IMR-90 (cell line): Measurements from ENCODE around the gene SYT11. TPM values are rescaled to one million over a fixed set of nuclear protein-coding genes. Genes with fewer than 3 reads are reported as not detected.

ENCODE experiments used
- ATAC-seq: fragments of 200-7000 bp; cut with Tn5 transposase; 2 replicates; pipeline ENCODE4 v1.9.1; 2020; ENCODE audit warnings: low read depth, mild to moderate bottlenecking, moderate library complexity
- BruUV-seq: library from RNA; stranded (reverse); fragments of 400-500 nt; replicated peaks from 2 replicates; lab custom pipeline; 2021; lab: Mats Ljungman, UMichigan
- CTCF ChIA-PET: fragments of 300-600 bp; formaldehyde crosslinking; extraction: SDS; loops from one replicate; lab custom pipeline; 2021; ENCODE audit warnings: antibody characterized with exemption; lab: Yijun Ruan, JAX
- POLR2A ChIA-PET: fragments of 300-600 bp; sonication (Branson Sonifier 250); formaldehyde crosslinking; loops from one replicate; lab custom pipeline; 2022; ENCODE audit warnings: antibody characterized with exemption; ENCODE audit not compliant: unreplicated experiment; lab: Charles Lee
- DNase-seq: peaks from one replicate; pipeline ENCODE4 v3.0.0; 2013
- H2AFZ ChIP-seq: replicated peaks from 2 replicates; pipeline ENCODE3; 2013; ENCODE audit warnings: low read length, mild to moderate bottlenecking; ENCODE audit not compliant: poor library complexity
- H2AK5ac ChIP-seq: 2 replicates; pipeline ENCODE4 v1.6.1; 2013; ENCODE audit warnings: low read depth, low read length, inconsistent platforms
- H2AK9ac ChIP-seq: replicated peaks from 2 replicates; pipeline ENCODE3; 2013; ENCODE audit warnings: mild to moderate bottlenecking, low read depth, low read length, moderate library complexity; ENCODE audit not compliant: poor library complexity
- H2BK120ac ChIP-seq: 2 replicates; pipeline ENCODE4 v1.6.1; 2013; ENCODE audit warnings: low read depth, low read length, inconsistent platforms
- H2BK15ac ChIP-seq: 3 replicates; pipeline ENCODE4 v1.6.1; 2013; ENCODE audit warnings: low read depth, low read length, inconsistent platforms
- H2BK20ac ChIP-seq: 2 replicates; pipeline ENCODE4 v1.6.1; 2013; ENCODE audit warnings: low read depth, mild to moderate bottlenecking, inconsistent platforms, low read length, moderate library complexity
- H2BK5ac ChIP-seq: 2 replicates; pipeline ENCODE4 v1.6.1; 2013; ENCODE audit warnings: mild to moderate bottlenecking, low read depth, low read length, inconsistent platforms; ENCODE audit not compliant: poor library complexity, severe bottlenecking
- H3K14ac ChIP-seq: replicated peaks from 2 replicates; pipeline ENCODE4 v1.6.1; 2013; ENCODE audit warnings: low read depth, low read length, inconsistent platforms
- H3K18ac ChIP-seq: 2 replicates; pipeline ENCODE4 v1.6.1; 2013; ENCODE audit warnings: low read depth, low read length, control low read depth
- H3K23ac ChIP-seq: 2 replicates; pipeline ENCODE4 v1.6.1; 2013; ENCODE audit warnings: low read depth, low read length, inconsistent platforms
- H3K27ac ChIP-seq: 2 replicates; pipeline ENCODE4 v1.5.1; 2013; ENCODE audit warnings: mild to moderate bottlenecking, control low read depth, low read length; ENCODE audit not compliant: insufficient read depth
- H3K27me3 ChIP-seq: 2 replicates; pipeline ENCODE4 v1.6.1; 2013; ENCODE audit warnings: low read length; ENCODE audit not compliant: control insufficient read depth, insufficient read depth
- H3K36me3 ChIP-seq: 2 replicates; pipeline ENCODE4 v1.6.1; 2013; ENCODE audit warnings: low read length, mixed read lengths; ENCODE audit not compliant: control insufficient read depth, insufficient read depth
- H3K4ac ChIP-seq: 2 replicates; pipeline ENCODE4 v1.6.1; 2013; ENCODE audit warnings: low read depth, low read length, inconsistent platforms
- H3K4me1 ChIP-seq: 2 replicates; pipeline ENCODE4 v1.6.1; 2013; ENCODE audit warnings: low read length, mixed read lengths; ENCODE audit not compliant: control insufficient read depth, insufficient read depth
- H3K4me2 ChIP-seq: 2 replicates; pipeline ENCODE4 v1.6.1; 2013; ENCODE audit warnings: low read depth, mild to moderate bottlenecking, control low read depth, low read length, moderate library complexity
- H3K4me3 ChIP-seq: 2 replicates; pipeline ENCODE4 v1.5.1; 2013; ENCODE audit warnings: low read depth, mild to moderate bottlenecking, control low read depth, low read length, moderate library complexity; ENCODE audit not compliant: insufficient read depth
- H3K56ac ChIP-seq: 2 replicates; pipeline ENCODE4 v1.6.1; 2013; ENCODE audit warnings: low read length, inconsistent platforms; ENCODE audit not compliant: insufficient read depth; ENCODE audit errors: extremely low read depth
- H3K79me1 ChIP-seq, 2 experiments: 2 replicates each; pipeline ENCODE4 v1.6.1; 2013; ENCODE audit warnings: low read length in 2 of 2, inconsistent platforms in 1 of 2, low read depth in 1 of 2
- H3K9ac ChIP-seq: 2 replicates; pipeline ENCODE4 v1.6.1; 2013; ENCODE audit warnings: low read depth, low read length, control low read depth
- H3K9me1 ChIP-seq: 2 replicates; pipeline ENCODE4 v1.6.1; 2013; ENCODE audit warnings: low read length, inconsistent platforms; ENCODE audit not compliant: insufficient read depth
- H3K9me3 ChIP-seq: 2 replicates; pipeline ENCODE4 v1.6.1; 2013; ENCODE audit warnings: low read length; ENCODE audit not compliant: control insufficient read depth, insufficient read depth
- H4K20me1 ChIP-seq: 2 replicates; pipeline ENCODE4 v1.6.1; 2013; ENCODE audit warnings: low read length, inconsistent platforms; ENCODE audit not compliant: insufficient read depth
- H4K5ac ChIP-seq: 2 replicates; pipeline ENCODE4 v1.6.1; 2013; ENCODE audit warnings: mild to moderate bottlenecking, low read depth, low read length, control low read depth
- H4K8ac ChIP-seq, 2 experiments: 2 replicates each; pipeline ENCODE4 v1.6.1; 2013; ENCODE audit warnings: low read depth in 2 of 2, low read length in 2 of 2, control low read depth in 1 of 2, inconsistent platforms in 1 of 2
- H4K91ac ChIP-seq: 2 replicates; pipeline ENCODE4 v1.6.1; 2013; ENCODE audit warnings: low read depth, low read length, inconsistent platforms; ENCODE audit not compliant: insufficient read depth
- BHLHE40 ChIP-seq: fragments of 150-350 bp; IDR thresholded peaks from 2 replicates; pipeline ENCODE4 v1.6.1; 2016; ENCODE audit warnings: mild to moderate bottlenecking, low read depth, low read length
- CEBPB ChIP-seq: IDR thresholded peaks from 2 replicates; pipeline ENCODE4 v1.6.1; 2012; ENCODE audit warnings: low read depth, low read length, improper control_type of control experiment
- CHD1 ChIP-seq: IDR thresholded peaks from 2 replicates; pipeline ENCODE4 v1.6.1; 2012; ENCODE audit warnings: low read depth, low read length, improper control_type of control experiment
- CTCF ChIP-seq: conservative IDR thresholded peaks from 2 replicates; pipeline ENCODE4 v1.5.1; 2012; ENCODE audit warnings: mild to moderate bottlenecking, low read depth, low read length, improper control_type of control experiment
- ELK1 ChIP-seq: fragments of 150-350 bp; IDR thresholded peaks from 2 replicates; pipeline ENCODE4 v1.6.1; 2016; ENCODE audit warnings: low read depth, mild to moderate bottlenecking, low read length, moderate library complexity, borderline replicate concordance
- FOS ChIP-seq: fragments of 150-350 bp; IDR thresholded peaks from 2 replicates; pipeline ENCODE4 v1.6.1; 2016; ENCODE audit warnings: low read depth, low read length
- MAFK ChIP-seq: IDR thresholded peaks from 2 replicates; pipeline ENCODE4 v1.6.1; 2012; ENCODE audit warnings: low read depth, low read length, improper control_type of control experiment
- MAZ ChIP-seq: IDR thresholded peaks from 2 replicates; pipeline ENCODE4 v1.6.1; 2012; ENCODE audit warnings: low read depth, mild to moderate bottlenecking, low read length, improper control_type of control experiment, moderate library complexity, borderline replicate concordance
- MXI1 ChIP-seq: IDR thresholded peaks from 2 replicates; pipeline ENCODE4 v1.6.1; 2012; ENCODE audit warnings: low read depth, mild to moderate bottlenecking, low read length, moderate library complexity, borderline replicate concordance
- NFE2L2 ChIP-seq: fragments of 150-350 bp; IDR thresholded peaks from 2 replicates; pipeline ENCODE4 v1.6.1; 2016; ENCODE audit warnings: low read depth, mild to moderate bottlenecking, low read length
- POLR2A ChIP-seq: IDR thresholded peaks from 2 replicates; pipeline ENCODE4 v1.6.1; 2012; ENCODE audit warnings: mild to moderate bottlenecking, low read depth, low read length
- RAD21 ChIP-seq: IDR thresholded peaks from 2 replicates; pipeline ENCODE4 v1.6.1; 2012; ENCODE audit warnings: low read length, improper control_type of control experiment
- RCOR1 ChIP-seq: IDR thresholded peaks from 2 replicates; pipeline ENCODE4 v1.6.1; 2012; ENCODE audit warnings: mild to moderate bottlenecking, low read length, improper control_type of control experiment; ENCODE audit not compliant: insufficient replicate concordance
- RFX5 ChIP-seq: IDR thresholded peaks from 2 replicates; pipeline ENCODE4 v1.8.0; 2012; ENCODE audit warnings: low read depth, mild to moderate bottlenecking, low read length, moderate library complexity
- SMC3 ChIP-seq: fragments of 150-350 bp; IDR thresholded peaks from 2 replicates; pipeline ENCODE4 v1.6.1; 2016; ENCODE audit warnings: low read depth, mild to moderate bottlenecking, antibody characterized with exemption, low read length, moderate library complexity
- USF2 ChIP-seq: fragments of 150-350 bp; IDR thresholded peaks from 2 replicates; pipeline ENCODE4 v1.6.1; 2017; ENCODE audit warnings: mild to moderate bottlenecking, antibody characterized with exemption, low read length, low read depth
- WGBS, 2 experiments: methylation state at CpG; one replicate each; pipeline versions ENCODE4 v1.1.5 to v1.1.7; 2013; ENCODE audit warnings: missing lambda C conversion rate in 2 of 2; ENCODE audit not compliant: insufficient read length in 1 of 2; ENCODE audit errors: extremely low coverage in 2 of 2; 5-methylcytosine and 5-hydroxymethylcytosine counted together
- dilution Hi-C: fragments of 300-500 bp; cut with HindIII; formaldehyde crosslinking; loops from one replicate; pipeline ENCODE4 v1.14.3; 2018; ENCODE audit warnings: low sequenced_read_pairs; ENCODE audit not compliant: unreplicated experiment
- in situ Hi-C: fragments of 300-500 bp; cut with MboI; formaldehyde crosslinking; loops from 3 replicates; pipeline ENCODE4 v1.14.3; 2019; ENCODE audit warnings: low sequenced_read_pairs, inconsistent platforms, mixed read lengths
- intact Hi-C: fragments of 100-400 bp; cut with micrococcal nuclease; formaldehyde crosslinking; loops from 2 replicates; pipeline ENCODE4 v1.10.0; 2022
- polyA plus RNA-seq, 3 experiments: library from polyadenylated mRNA; depleted of rRNA; stranded (reverse); fragments of >200 nt; gene quantifications; 2 replicates each; pipeline ENCODE4 v1.2.3, GENCODE V29; 2012; ENCODE audit warnings: low replicate concordance in 1 of 3
- total RNA-seq: library from RNA; depleted of rRNA; stranded (reverse); fragments of >200 nt; gene quantifications from 2 replicates; pipeline ENCODE4 v1.2.3, GENCODE V29; 2012

The SYT11 gene
- total and polyA plus RNA-seq, 2 of the 4 experiments (the other 2 are of a cell fraction): 22.9 to 43.7 TPM

GRCh38 chr1:155933591-155934096 is 74.3 kb downstream of the SYT11 start:
- dilution Hi-C loops (no loop called here), in situ Hi-C loops (no loop called here), intact Hi-C loops (no loop called here)
- Histone ChIP-seq H3K36me3 (peaks cover 30% of the 10 kb centered on the region), H2BK120ac (peak overlapping the region; percentile 51; the same call in 1 of the 2 replicates), H2BK15ac (no peak overlapping the region), H3K9me1 (0 out of 2 replicates have a peak, but pooled peaks cover 2% of the 10 kb centered on the region), H2AK5ac (peak overlapping the region; percentile 98), H3K4ac (peak overlapping the region; percentile 97), H3K23ac (peak overlapping the region; percentile 91), H3K9ac (peak overlapping the region; percentile 94), H4K91ac (peak overlapping the region; percentile 85), H2BK5ac (peak overlapping the region; percentile 86), H3K79me1 (peaks cover 0 to 43% of the 10 kb centered on the region in 2 experiments; a peak in 3 of 4 replicates), H2AFZ (peak overlapping the region; percentile 72), H3K18ac (no peak overlapping the region; the same call in 1 of the 2 replicates), H3K4me3 (peak overlapping the region; percentile 78), H3K4me2 (peak overlapping the region; percentile 98), H3K4me1 (peaks cover 7% of the 10 kb centered on the region), H2BK20ac (no peak overlapping the region), H3K27me3 (no peaks in the 10 kb centered on the region), H3K14ac (peak overlapping the region; percentile 96), H3K9me3 (no peaks in the 10 kb centered on the region), H3K56ac (peak overlapping the region; percentile 90), H4K8ac (peak overlapping the region; percentile 40 to 94), H4K20me1 (peaks cover 37% of the 10 kb centered on the region), H3K27ac (peak overlapping the region; percentile 93), H2AK9ac (peak overlapping the region; percentile 97), H4K5ac (peak overlapping the region; percentile 84)
- CTCF ChIA-PET: interaction anchor here (1.4 kb wide), 1 partner anchor 16 kb away, joined by 4 read pairs; no protein-coding TSS in a partner anchor
- DNase-seq (no peak), ATAC-seq (no peak)
- TF ChIP-seq CEBPB (no peak), POLR2A (no peak), ELK1 (no peak), MAFK (no peak), RAD21 (no peak), BHLHE40 (no peak), SMC3 (no peak), RFX5 (no peak), NFE2L2 (no peak), USF2 (no peak), MXI1 (no peak), RCOR1 (no peak), CHD1 (no peak), MAZ (no peak), CTCF (no peak), FOS (no peak)
- BruUV-seq: no TSS peak
- POLR2A ChIA-PET: interaction anchor here (1.1 kb wide), 1 partner anchor 45 kb away, joined by 3 read pairs; the partner anchor contains the start of gene ARHGEF2
- WGBS, 2 experiments: 0 to 96% methylated on average over 2 to 4 of the region's 10 CpGs
